Measurements from ENCODE around the gene TRIM4.

GRCh38 chr7:99898023-99898357 is 21.3 kb downstream of the TRIM4 start:
- no peak for TF ChIP-seq POLR2A (IDR thresholded peaks at IDR 0.05)
- TF ChIP-seq CTCF (IDR thresholded peaks at IDR 0.05) = no peak
- no peak for TF ChIP-seq POLR2AphosphoS5 (IDR thresholded peaks at IDR 0.05; ENCODE audit: insufficient read depth in 1 of 2, low read depth in 1 of 2)

Data from vagina (tissue), 2 donors.